Measurements from ENCODE around the gene EFR3B.
"Not testable (repeated sequence)": the region's sequence is repeated elsewhere in the genome, so short reads cannot be mapped to it uniquely, and the experiment has no call there.

- TF ChIP-seq CTCF (conservative IDR thresholded peaks at IDR 0.05; ENCODE audit: low read length); EZH2phosphoT487 (IDR thresholded peaks at IDR 0.05; ENCODE audit: borderline replicate concordance, low read depth, low read length): not testable (repeated sequence)
Observed at GRCh38 chr2:25140535-25140934, 98.7 kb downstream of the EFR3B start.

Measured in OCI-LY7 (cell line).